Measurements from ENCODE around the gene NAIF1. TPM values are rescaled to one million over a fixed set of nuclear protein-coding genes. Genes with fewer than 3 reads are reported as not detected.

Gene NAIF1
- total RNA-seq, 1 donor from 2014 or later, result 7.0 TPM

GRCh38 chr9:128089299-128089698 lies 22.2 kb upstream of the NAIF1 start:
- DNase-seq (ENCODE audit: low read depth), result no peak
- no peak for TF ChIP-seq CTCF (conservative IDR thresholded peaks at IDR 0.05; ENCODE audit: low read depth, low read length)
- no peak overlapping the region for H3K4me3 ChIP-seq (ENCODE audit: low read depth, low read length)

- no peak for TF ChIP-seq CTCF (conservative IDR thresholded peaks at IDR 0.05; ENCODE audit: low read depth, low read length)
- H3K4me3 ChIP-seq (ENCODE audit: low read depth, low read length), result no peak overlapping the region
- no peak for DNase-seq (ENCODE audit: low read depth)
These were observed 21.3 kb upstream of the NAIF1 start for GRCh38 chr9:128088253-128088945.

- no peak for DNase-seq (ENCODE audit: low read depth)
- TF ChIP-seq CTCF (conservative IDR thresholded peaks at IDR 0.05; ENCODE audit: low read depth, low read length), result no peak
- H3K4me3 ChIP-seq (ENCODE audit: low read depth, low read length), result no peak overlapping the region
These were observed 20.1 kb upstream of the NAIF1 start for GRCh38 chr9:128087262-128087661.

GRCh38 chr9:128085943-128086342 lies 18.8 kb upstream of the NAIF1 start:
- H3K4me3 ChIP-seq (ENCODE audit: low read depth, low read length), result no peak overlapping the region
- DNase-seq (ENCODE audit: low read depth), result no peak
- no peak for TF ChIP-seq CTCF (conservative IDR thresholded peaks at IDR 0.05; ENCODE audit: low read depth, low read length)

GRCh38 chr9:128084746-128085145 lies 17.6 kb upstream of the NAIF1 start:
- no peak for TF ChIP-seq CTCF (conservative IDR thresholded peaks at IDR 0.05; ENCODE audit: low read depth, low read length)

GRCh38 chr9:128082151-128082550 lies 15.0 kb upstream of the NAIF1 start:
- no peak overlapping the region for H3K4me3 ChIP-seq (ENCODE audit: low read depth, low read length)
- no peak for DNase-seq (ENCODE audit: low read depth)
- no peak for TF ChIP-seq CTCF (conservative IDR thresholded peaks at IDR 0.05; ENCODE audit: low read depth, low read length)

More at GRCh38 chr9:128084746-128085145, 17.6 kb upstream of the NAIF1 start:
- no peak overlapping the region for H3K4me3 ChIP-seq (ENCODE audit: low read depth, low read length)
- DNase-seq (ENCODE audit: low read depth), result no peak

GRCh38 chr9:128081056-128081455 lies 13.9 kb upstream of the NAIF1 start:
- DNase-seq (ENCODE audit: low read depth), result no peak
- no peak for TF ChIP-seq CTCF (conservative IDR thresholded peaks at IDR 0.05; ENCODE audit: low read depth, low read length)
- H3K4me3 ChIP-seq (ENCODE audit: low read depth, low read length), result no peak overlapping the region

Data from epithelial cell of proximal tubule (primary cell).